Measurements from ENCODE around the gene SLC25A10.

- TF ChIP-seq CTCF (IDR thresholded peaks at IDR 0.05), result no peak
- TF ChIP-seq POLR2A (IDR thresholded peaks at IDR 0.05), result no peak
Measured at GRCh38 chr17:81708739-81709185, 3.3 kb upstream of the SLC25A10 start.
